ENCODE data around the gene PLRG1. TPM values are rescaled to one million over a fixed set of nuclear protein-coding genes. Genes with fewer than 3 reads are reported as not detected.

The PLRG1 gene
- total RNA-seq, 1 donor from 2014 or later: 79.7 TPM

DNA sequence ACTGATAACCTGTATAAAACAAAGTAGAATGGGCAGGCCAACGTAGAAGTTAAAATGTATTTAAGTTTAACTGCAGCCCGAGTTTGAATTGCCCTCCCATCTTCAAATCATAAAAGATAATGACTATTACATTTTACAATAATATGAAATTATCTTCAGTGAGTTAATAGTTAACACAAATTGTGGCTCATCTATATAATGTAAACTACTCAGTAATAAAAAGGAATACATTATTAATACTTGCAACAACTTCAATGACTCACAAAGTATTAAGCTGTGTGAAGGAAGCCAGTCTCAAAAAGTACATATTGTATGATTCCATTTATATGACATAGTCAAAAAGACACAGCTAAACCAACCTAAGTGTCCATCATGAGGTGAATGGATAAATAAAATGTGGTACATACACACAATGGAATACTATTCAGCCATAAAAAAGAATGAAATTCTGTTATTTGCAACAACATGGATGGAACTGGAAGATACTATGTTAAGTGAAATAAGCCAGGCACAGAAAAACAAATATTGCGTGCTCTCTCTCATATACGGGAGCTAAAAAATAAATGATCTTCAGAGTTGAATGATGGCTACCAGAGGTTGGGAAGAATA lies 7.8 kb downstream of the PLRG1 start:
- Mint-ChIP-seq H3K27me3 (ENCODE audit: unreplicated experiment) (no peaks in the 10 kb centered on the region), H3K9me3 (ENCODE audit: unreplicated experiment) (no peaks in the 10 kb centered on the region), H3K4me1 (ENCODE audit: low read depth, unreplicated experiment) (no peaks in the 10 kb centered on the region), H3K4me3 (ENCODE audit: unreplicated experiment) (no peak overlapping the region), H3K27ac (ENCODE audit: unreplicated experiment) (no peak overlapping the region), H3K36me3 (ENCODE audit: unreplicated experiment) (peaks cover 4% of the 10 kb centered on the region)
- no peak for DNase-seq
- TF ChIP-seq CTCF (IDR thresholded peaks at IDR 0.05; ENCODE audit: partially characterized antibody, unreplicated experiment): no peak

- Mint-ChIP-seq H3K4me1 (ENCODE audit: low read depth, unreplicated experiment) (peaks cover 2% of the 10 kb centered on the region), H3K9me3 (ENCODE audit: unreplicated experiment) (no peaks in the 10 kb centered on the region), H3K4me3 (ENCODE audit: unreplicated experiment) (no peak overlapping the region), H3K36me3 (ENCODE audit: unreplicated experiment) (no peaks in the 10 kb centered on the region), H3K27ac (ENCODE audit: unreplicated experiment) (no peak overlapping the region), H3K27me3 (ENCODE audit: unreplicated experiment) (no peaks in the 10 kb centered on the region)
- TF ChIP-seq CTCF (IDR thresholded peaks at IDR 0.05; ENCODE audit: partially characterized antibody, unreplicated experiment): no peak
- DNase-seq: no peak
These were observed 15.9 kb downstream of the PLRG1 start for GRCh38 chr4:154534296-154534695.

- TF ChIP-seq CTCF (IDR thresholded peaks at IDR 0.05; ENCODE audit: partially characterized antibody, unreplicated experiment): no peak
- H3K4me3 Mint-ChIP-seq (ENCODE audit: unreplicated experiment): no peak overlapping the region
These were observed 20.3 kb downstream of the PLRG1 start for GRCh38 chr4:154529728-154530519.

GRCh38 chr4:154528869-154529268 lies 21.3 kb downstream of the PLRG1 start:
- TF ChIP-seq CTCF (IDR thresholded peaks at IDR 0.05; ENCODE audit: partially characterized antibody, unreplicated experiment): no peak
- H3K27ac Mint-ChIP-seq (ENCODE audit: unreplicated experiment): no peak overlapping the region
- H3K4me3 Mint-ChIP-seq (ENCODE audit: unreplicated experiment): no peak overlapping the region

More at GRCh38 chr4:154529728-154530519, 20.3 kb downstream of the PLRG1 start:
- Mint-ChIP-seq H3K27me3 (ENCODE audit: unreplicated experiment) (no peaks in the 10 kb centered on the region), H3K9me3 (ENCODE audit: unreplicated experiment) (no peaks in the 10 kb centered on the region), H3K4me1 (ENCODE audit: low read depth, unreplicated experiment) (peaks cover 2% of the 10 kb centered on the region), H3K27ac (ENCODE audit: unreplicated experiment) (no peak overlapping the region), H3K36me3 (ENCODE audit: unreplicated experiment) (no peaks in the 10 kb centered on the region)
- DNase-seq: no peak

GRCh38 chr4:154527308-154527707 lies 22.9 kb downstream of the PLRG1 start:
- Mint-ChIP-seq H3K27me3 (ENCODE audit: unreplicated experiment) (no peaks in the 10 kb centered on the region), H3K36me3 (ENCODE audit: unreplicated experiment) (peaks cover 6% of the 10 kb centered on the region), H3K9me3 (ENCODE audit: unreplicated experiment) (no peaks in the 10 kb centered on the region), H3K27ac (ENCODE audit: unreplicated experiment) (no peak overlapping the region), H3K4me3 (ENCODE audit: unreplicated experiment) (no peak overlapping the region), H3K4me1 (ENCODE audit: low read depth, unreplicated experiment) (no peaks in the 10 kb centered on the region)
- TF ChIP-seq CTCF (IDR thresholded peaks at IDR 0.05; ENCODE audit: partially characterized antibody, unreplicated experiment): no peak
- DNase-seq: no peak

More at GRCh38 chr4:154528869-154529268, 21.3 kb downstream of the PLRG1 start:
- no peaks in the 10 kb centered on the region for H3K36me3 Mint-ChIP-seq (ENCODE audit: unreplicated experiment)
- no peaks in the 10 kb centered on the region for H3K4me1 Mint-ChIP-seq (ENCODE audit: low read depth, unreplicated experiment)
- DNase-seq: no peak
- no peaks in the 10 kb centered on the region for H3K9me3 Mint-ChIP-seq (ENCODE audit: unreplicated experiment)
- H3K27me3 Mint-ChIP-seq (ENCODE audit: unreplicated experiment): no peaks in the 10 kb centered on the region
